DND-41 (cell line): ENCODE measurements around the gene SST.
"Not testable (repeated sequence)": the region's sequence is repeated elsewhere in the genome, so short reads cannot be mapped to it uniquely, and the experiment has no call there.

Experiments used
- ATAC-seq: fragments of 200-7000 bp; cut with Tn5 transposase; 3 replicates; pipeline ENCODE4 v1.9.1; 2021; ENCODE audit warnings: low read depth; ENCODE audit not compliant: insufficient read depth
- DNase-seq: peaks from one replicate; pipeline ENCODE4 v3.0.0-alpha.2; 2020
- H2AFZ ChIP-seq: 2 replicates; pipeline ENCODE4 v1.6.0; 2012; ENCODE audit warnings: low read depth, low read length
- H3K27ac ChIP-seq: 2 replicates; pipeline ENCODE4 v1.5.1; 2012; ENCODE audit warnings: low read length, inconsistent platforms
- H3K27me3 ChIP-seq: fragments of 200-600 bp; sonication (generic); 2 replicates; pipeline ENCODE4 v1.6.0; 2012; ENCODE audit warnings: low read length, mild to moderate bottlenecking, inconsistent platforms; ENCODE audit not compliant: insufficient read depth, poor library complexity
- H3K36me3 ChIP-seq: 2 replicates; pipeline ENCODE4 v1.5.1; 2012; ENCODE audit warnings: low read length, inconsistent platforms; ENCODE audit not compliant: insufficient read depth
- H3K4me1 ChIP-seq: 2 replicates; pipeline ENCODE4 v1.5.1; 2012; ENCODE audit warnings: mild to moderate bottlenecking, low read length; ENCODE audit not compliant: insufficient read depth
- H3K4me2 ChIP-seq: 2 replicates; pipeline ENCODE4 v1.6.0; 2012; ENCODE audit warnings: mild to moderate bottlenecking, moderate library complexity, low read length, inconsistent platforms; ENCODE audit not compliant: insufficient read depth
- H3K4me3 ChIP-seq, 2 experiments: fragments of 200-600 bp in 1 of 2; shearing (Covaris generic) in 1 of 2; 2 replicates each; pipeline ENCODE4 v1.5.1; 2012 to 2016; ENCODE audit warnings: inconsistent platforms in 2 of 2, low read length in 2 of 2, mild to moderate bottlenecking in 2 of 2, low read depth in 1 of 2, moderate library complexity in 1 of 2
- H3K79me2 ChIP-seq: 2 replicates; pipeline ENCODE4 v1.6.0; 2012; ENCODE audit warnings: low read length, inconsistent platforms; ENCODE audit not compliant: insufficient read depth
- H3K9ac ChIP-seq: 2 replicates; pipeline ENCODE4 v1.6.0; 2012; ENCODE audit warnings: low read depth, mild to moderate bottlenecking, inconsistent platforms, low read length, moderate library complexity
- H3K9me3 ChIP-seq: 2 replicates; pipeline ENCODE4 v1.5.1; 2012; ENCODE audit warnings: low read length, moderate library complexity, mild to moderate bottlenecking, inconsistent platforms; ENCODE audit not compliant: insufficient read depth, severe bottlenecking
- H4K20me1 ChIP-seq: 2 replicates; pipeline ENCODE4 v1.6.0; 2012; ENCODE audit warnings: low read length; ENCODE audit not compliant: insufficient read depth
- EZH2 ChIP-seq: IDR thresholded peaks from 3 replicates; pipeline ENCODE4 v1.6.1; 2012; ENCODE audit warnings: borderline replicate concordance, low read depth, mild to moderate bottlenecking, moderate library complexity, low read length, inconsistent platforms; ENCODE audit not compliant: severe bottlenecking
- TF ChIP-seq, protein P1 (sequence below): IDR thresholded peaks from 2 replicates; pipeline ENCODE4 v1.5.1; 2012; ENCODE audit warnings: borderline replicate concordance, low read length, moderate library complexity, mild to moderate bottlenecking; ENCODE audit not compliant: poor library complexity, severe bottlenecking; ENCODE audit errors: extremely low read depth

The SST gene

DNA sequence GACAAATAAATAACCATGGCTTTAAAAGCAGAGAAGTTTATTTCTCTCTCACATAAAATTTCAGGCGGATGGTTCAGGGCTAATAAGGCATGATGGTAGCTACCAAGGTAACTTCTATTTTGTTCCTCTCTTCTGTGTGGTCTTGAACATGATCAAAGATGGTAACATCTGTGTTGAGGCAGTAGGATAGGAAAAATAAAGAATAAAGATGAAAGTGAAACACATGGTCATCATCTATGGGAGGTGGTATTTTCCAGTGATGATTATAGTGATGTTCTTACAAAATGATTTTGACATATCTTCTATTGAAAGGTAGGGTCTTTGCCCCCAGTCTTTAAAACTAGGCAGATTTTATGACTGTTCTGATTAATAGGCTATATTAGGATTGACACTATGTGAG is 14.2 kb upstream of the SST start:
- no peak for TF ChIP-seq EZH2
- TF ChIP-seq, protein P1, sequence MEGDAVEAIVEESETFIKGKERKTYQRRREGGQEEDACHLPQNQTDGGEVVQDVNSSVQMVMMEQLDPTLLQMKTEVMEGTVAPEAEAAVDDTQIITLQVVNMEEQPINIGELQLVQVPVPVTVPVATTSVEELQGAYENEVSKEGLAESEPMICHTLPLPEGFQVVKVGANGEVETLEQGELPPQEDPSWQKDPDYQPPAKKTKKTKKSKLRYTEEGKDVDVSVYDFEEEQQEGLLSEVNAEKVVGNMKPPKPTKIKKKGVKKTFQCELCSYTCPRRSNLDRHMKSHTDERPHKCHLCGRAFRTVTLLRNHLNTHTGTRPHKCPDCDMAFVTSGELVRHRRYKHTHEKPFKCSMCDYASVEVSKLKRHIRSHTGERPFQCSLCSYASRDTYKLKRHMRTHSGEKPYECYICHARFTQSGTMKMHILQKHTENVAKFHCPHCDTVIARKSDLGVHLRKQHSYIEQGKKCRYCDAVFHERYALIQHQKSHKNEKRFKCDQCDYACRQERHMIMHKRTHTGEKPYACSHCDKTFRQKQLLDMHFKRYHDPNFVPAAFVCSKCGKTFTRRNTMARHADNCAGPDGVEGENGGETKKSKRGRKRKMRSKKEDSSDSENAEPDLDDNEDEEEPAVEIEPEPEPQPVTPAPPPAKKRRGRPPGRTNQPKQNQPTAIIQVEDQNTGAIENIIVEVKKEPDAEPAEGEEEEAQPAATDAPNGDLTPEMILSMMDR = no peak
- Histone ChIP-seq H3K27ac (no peak overlapping the region), H4K20me1 (no peaks in the 10 kb centered on the region), H3K4me2 (no peak overlapping the region), H3K27me3 (no peaks in the 10 kb centered on the region), H3K9me3 (peaks cover 6% of the 10 kb centered on the region), H3K36me3 (no peaks in the 10 kb centered on the region), H3K79me2 (no peaks in the 10 kb centered on the region), H3K4me3 (no peak overlapping the region), H3K9ac (no peak overlapping the region), H3K4me1 (no peaks in the 10 kb centered on the region), H2AFZ (no peak overlapping the region)
- no peak for ATAC-seq
- DNase-seq = no peak

DNA sequence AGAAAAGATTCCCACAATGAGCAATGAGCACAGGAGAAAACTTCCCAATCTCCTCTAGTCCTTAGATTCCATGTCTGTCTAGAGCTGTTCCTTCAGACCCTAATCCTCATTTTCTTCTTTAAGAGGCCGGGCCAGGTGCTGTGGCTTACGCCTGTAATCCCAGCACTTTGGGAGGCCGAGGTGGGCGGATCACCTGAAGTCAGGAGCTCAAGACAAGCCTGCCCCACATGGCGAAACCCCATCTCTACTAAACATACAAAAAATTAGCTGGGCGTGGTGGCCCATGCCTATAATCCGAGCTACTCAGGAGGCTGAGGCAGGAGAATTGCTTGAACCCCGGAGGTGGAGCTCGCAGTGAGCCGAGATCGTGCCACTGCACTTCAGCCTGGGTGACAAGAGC is 11.6 kb upstream of the SST start:
- H3K27me3 ChIP-seq, ATAC-seq, H4K20me1 ChIP-seq: not testable (repeated sequence)

DNA sequence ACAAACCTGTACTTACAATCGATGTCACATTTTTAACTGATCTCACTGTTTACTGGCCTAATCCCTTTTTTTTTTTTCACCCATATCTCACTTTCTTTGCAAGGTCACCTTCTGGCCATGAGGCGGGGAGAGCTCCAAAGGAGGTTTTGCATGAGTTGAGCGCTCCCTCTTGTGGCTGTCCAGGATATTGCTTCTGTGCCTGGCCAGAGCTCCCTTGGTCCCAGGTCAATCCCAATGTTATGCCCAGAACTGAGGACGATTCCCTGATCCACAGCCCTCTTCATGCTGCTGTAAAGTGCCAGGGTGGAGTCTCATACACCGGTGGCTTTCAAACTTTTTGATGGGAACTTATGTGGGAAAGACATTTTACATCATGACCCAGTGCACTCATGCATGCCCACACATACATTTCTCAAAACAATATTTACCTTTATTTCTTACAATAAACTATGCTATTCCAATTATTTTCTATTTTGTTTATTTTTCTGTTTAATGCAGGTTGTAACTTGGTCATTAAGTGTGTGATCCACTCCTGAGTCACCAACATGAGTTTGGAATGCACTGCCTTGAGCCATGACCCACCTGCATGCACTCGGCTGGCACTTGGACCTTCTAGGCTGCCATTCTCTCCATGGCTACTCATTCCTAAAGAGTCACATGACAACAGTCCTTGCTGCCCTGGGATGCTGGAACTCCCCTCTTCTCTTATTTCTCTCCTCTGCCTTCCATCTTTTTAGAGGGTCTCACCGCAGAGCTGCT is 9.6 kb upstream of the SST start:
- DNase-seq (peak; percentile 65), ATAC-seq (peak; percentile 78)
- H3K9me3 ChIP-seq = no peaks in the 10 kb centered on the region
- H3K36me3 ChIP-seq = no peaks in the 10 kb centered on the region
- H3K27me3 ChIP-seq = peaks cover 9% of the 10 kb centered on the region
- H2AFZ ChIP-seq = no peak overlapping the region
- no peak overlapping the region for H3K4me3 ChIP-seq
- no peak overlapping the region for H3K4me2 ChIP-seq
- TF ChIP-seq, protein P1 = peak; percentile 96
- TF ChIP-seq EZH2 = no peak
- H3K27ac ChIP-seq = no peak overlapping the region
- H3K9ac ChIP-seq = no peak overlapping the region
- no peaks in the 10 kb centered on the region for H3K4me1 ChIP-seq
- H4K20me1 ChIP-seq = no peaks in the 10 kb centered on the region
- no peaks in the 10 kb centered on the region for H3K79me2 ChIP-seq

More for the DNA sequence above, 11.6 kb upstream of the SST start:
- H3K27ac ChIP-seq, H3K79me2 ChIP-seq, H3K4me1 ChIP-seq, H2AFZ ChIP-seq, H3K9ac ChIP-seq, H3K4me2 ChIP-seq, DNase-seq, H3K4me3 ChIP-seq, H3K9me3 ChIP-seq, H3K36me3 ChIP-seq: not testable (repeated sequence)

DNA sequence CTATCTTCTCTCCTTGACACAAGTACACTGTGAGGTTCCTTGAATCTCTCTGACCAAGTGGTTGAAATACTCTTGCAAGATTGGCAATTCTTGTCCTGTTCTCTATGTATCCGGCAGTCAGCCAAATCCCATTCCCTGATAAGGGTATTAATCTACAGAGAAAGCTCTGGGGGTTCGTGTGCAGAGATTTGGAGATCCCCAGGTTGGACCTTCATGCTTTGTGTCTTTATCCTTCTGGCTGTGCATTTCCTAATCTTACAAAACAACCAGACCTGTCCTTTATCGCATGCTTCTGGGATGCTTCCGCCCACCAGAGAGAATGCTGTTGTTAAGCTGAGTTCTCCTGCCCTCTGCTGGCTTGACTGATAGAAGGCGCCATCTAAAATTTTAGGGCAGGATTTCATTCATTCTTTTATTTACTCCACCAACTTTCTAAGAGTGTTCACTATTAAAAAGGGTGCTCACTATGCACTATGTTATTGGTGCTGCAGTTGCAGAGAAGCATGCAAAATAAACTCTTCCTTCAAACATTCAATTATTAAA is 8.6 kb upstream of the SST start:
- Histone ChIP-seq H3K36me3 (no peaks in the 10 kb centered on the region), H4K20me1 (no peaks in the 10 kb centered on the region), H3K4me1 (no peaks in the 10 kb centered on the region), H3K27me3 (peaks cover 12% of the 10 kb centered on the region), H3K4me3 (no peak overlapping the region), H2AFZ (no peak overlapping the region), H3K79me2 (no peaks in the 10 kb centered on the region), H3K27ac (no peak overlapping the region), H3K9ac (no peak overlapping the region), H3K9me3 (no peaks in the 10 kb centered on the region), H3K4me2 (no peak overlapping the region)
- TF ChIP-seq, protein P1 = peak; percentile 66
- no peak for TF ChIP-seq EZH2
- ATAC-seq (peak; percentile 59; the same call in 1 of the 3 replicates), DNase-seq (peak; percentile 33)
